Caco-2 (cell line): ENCODE measurements around the gene MYL3. TPM values are rescaled to one million over a fixed set of nuclear protein-coding genes. Genes with fewer than 3 reads are reported as not detected.
A peak's percentile ranks its signal among the peaks of the same experiment; 100 is the strongest.

Source experiments
- BruUV-seq: library from RNA; stranded (reverse); fragments of 400-500 nt; replicated peaks from 2 replicates; lab custom pipeline; 2021; lab: Mats Ljungman, UMichigan
- CTCF ChIA-PET: fragments of 300-600 bp; sonication (Branson Sonifier 250); formaldehyde crosslinking; loops from one replicate; lab custom pipeline; 2022; ENCODE audit warnings: antibody characterized with exemption; lab: Charles Lee
- POLR2A ChIA-PET: fragments of 300-600 bp; sonication (Branson Sonifier 250); formaldehyde crosslinking; loops from one replicate; lab custom pipeline; 2022; ENCODE audit warnings: antibody characterized with exemption; lab: Charles Lee
- DNase-seq, 2 experiments: peaks; one replicate each; pipeline versions ENCODE4 v3.0.0 to v3.0.0-alpha.2; 2020 to 2022
- H3K27me3 ChIP-seq: replicated peaks from 2 replicates; pipeline ENCODE4 v1.6.0; 2011; ENCODE audit warnings: low read length; ENCODE audit not compliant: control insufficient read depth, insufficient read depth
- H3K36me3 ChIP-seq: 2 replicates; pipeline ENCODE4 v1.5.1; 2011; ENCODE audit warnings: low read length; ENCODE audit not compliant: control insufficient read depth, insufficient read depth
- H3K4me1 ChIP-seq: fragments of 250-450 bp; sonication (Bioruptor Pico); 2 replicates; pipeline ENCODE4 v1.5.1; 2020; ENCODE audit warnings: mild to moderate bottlenecking
- H3K4me3 ChIP-seq: 2 replicates; pipeline ENCODE4 v1.5.1; 2011; ENCODE audit warnings: low read depth, mild to moderate bottlenecking, control low read depth, low read length
- H3K9me3 ChIP-seq: fragments of 250-450 bp; sonication (Bioruptor Pico); 2 replicates; pipeline ENCODE4 v1.5.1; 2020; ENCODE audit warnings: mild to moderate bottlenecking, moderate library complexity
- H3K27ac Mint-ChIP-seq: one replicate; pipeline ENCODE4 v1.8.0; 2022; ENCODE audit warnings: mixed read lengths; ENCODE audit not compliant: unreplicated experiment
- H3K27me3 Mint-ChIP-seq: one replicate; pipeline ENCODE4 v1.8.0; 2022; ENCODE audit warnings: mixed read lengths; ENCODE audit not compliant: insufficient read depth, unreplicated experiment
- H3K36me3 Mint-ChIP-seq: one replicate; pipeline ENCODE4 v1.8.0; 2022; ENCODE audit warnings: mild to moderate bottlenecking, mixed read lengths; ENCODE audit not compliant: insufficient read depth, unreplicated experiment
- H3K4me1 Mint-ChIP-seq: one replicate; pipeline ENCODE4 v1.8.0; 2022; ENCODE audit warnings: low read depth, mixed read lengths; ENCODE audit not compliant: unreplicated experiment
- H3K4me3 Mint-ChIP-seq: one replicate; pipeline ENCODE4 v1.8.0; 2022; ENCODE audit warnings: mild to moderate bottlenecking, moderate library complexity, mixed read lengths; ENCODE audit not compliant: unreplicated experiment
- H3K9me3 Mint-ChIP-seq: one replicate; pipeline ENCODE4 v1.8.0; 2022; ENCODE audit warnings: mixed read lengths; ENCODE audit not compliant: unreplicated experiment
- CTCF ChIP-seq, 2 experiments: fragments of 200-600 bp in 1 of 2; IDR thresholded peaks; 1 replicate in 1 of 2; 2 replicates in 1 of 2; pipeline versions ENCODE4 v1.5.1 to v1.8.0; 2011 to 2022; ENCODE audit warnings: antibody characterized with exemption in 1 of 2, control low read depth in 1 of 2, inconsistent platforms in 1 of 2, low read depth in 1 of 2, low read length in 1 of 2, mild to moderate bottlenecking in 1 of 2, moderate library complexity in 1 of 2; ENCODE audit not compliant: insufficient read depth in 1 of 2, severe bottlenecking in 1 of 2, unreplicated experiment in 1 of 2
- intact Hi-C: fragments of 100-400 bp; cut with micrococcal nuclease; formaldehyde crosslinking; loops from one replicate; pipeline ENCODE4 v1.10.0; 2022; ENCODE audit not compliant: unreplicated experiment
- total RNA-seq: library from RNA; stranded (reverse); gene quantifications from 2 replicates; pipeline ENCODE4 v1.2.3, GENCODE V29; 2022

MYL3 gene
- total RNA-seq, 1 experiment from 2014 or later: 13.8 TPM

GRCh38 chr3:46846624-46847542 lies 16.4 kb downstream of the MYL3 start:
- H3K36me3 ChIP-seq: no peaks in the 10 kb centered on the region
- no peak for DNase-seq
- Mint-ChIP-seq H3K9me3 (peaks cover under 1% of the 10 kb centered on the region), H3K27ac (no peak overlapping the region), H3K36me3 (peaks cover 5% of the 10 kb centered on the region), H3K27me3 (peaks cover 3% of the 10 kb centered on the region), H3K4me3 (no peak overlapping the region), H3K4me1 (peaks cover 16% of the 10 kb centered on the region)
- H3K27me3 ChIP-seq: no peaks in the 10 kb centered on the region
- no peak overlapping the region for H3K4me3 ChIP-seq
- BruUV-seq: no TSS peak
- POLR2A ChIA-PET: interaction anchor here (0.5 kb wide), 1 partner anchor 154 kb away, joined by 3 read pairs; no protein-coding TSS in a partner anchor
- H3K9me3 ChIP-seq: peaks cover 5% of the 10 kb centered on the region; the same call in 1 of the 2 replicates
- H3K4me1 ChIP-seq: peaks cover 21% of the 10 kb centered on the region
- CTCF ChIA-PET: interaction anchor here (0.6 to 0.7 kb wide), 2 partner anchors 51 to 350 kb away, joined by 3 to 5 read pairs; no protein-coding TSS in a partner anchor
- TF ChIP-seq CTCF (IDR thresholded peaks at IDR 0.05; ENCODE audit: insufficient read depth in 1 of 2, low read depth in 1 of 2, low read length in 1 of 2, severe bottlenecking in 1 of 2, unreplicated experiment in 1 of 2): no peak
- intact Hi-C loops: no loop called here

- Mint-ChIP-seq H3K9me3 (peaks cover 9% of the 10 kb centered on the region), H3K27ac (no peak overlapping the region), H3K4me3 (peak overlapping the region; percentile 55), H3K4me1 (peaks cover 16% of the 10 kb centered on the region), H3K36me3 (peaks cover 5% of the 10 kb centered on the region), H3K27me3 (peaks cover 3% of the 10 kb centered on the region)
- peak overlapping the region; percentile 21 for H3K4me3 ChIP-seq
- no peaks in the 10 kb centered on the region for H3K27me3 ChIP-seq
- peak in 1 of 2 experiments; percentile 54 for DNase-seq
- CTCF ChIA-PET: interaction anchor here (0.6 to 0.7 kb wide), 2 partner anchors 52 to 350 kb away, joined by 3 to 5 read pairs; no protein-coding TSS in a partner anchor
- intact Hi-C loops: no loop called here
- no peak for TF ChIP-seq CTCF (IDR thresholded peaks at IDR 0.05; ENCODE audit: insufficient read depth in 1 of 2, low read depth in 1 of 2, low read length in 1 of 2, severe bottlenecking in 1 of 2, unreplicated experiment in 1 of 2)
- POLR2A ChIA-PET: no interaction called here
- H3K9me3 ChIP-seq: peaks cover 13% of the 10 kb centered on the region
- no peaks in the 10 kb centered on the region for H3K36me3 ChIP-seq
- no TSS peak for BruUV-seq
- peaks cover 21% of the 10 kb centered on the region for H3K4me1 ChIP-seq
These were observed 17.2 kb downstream of the MYL3 start for GRCh38 chr3:46845860-46846623.

- H3K4me3 Mint-ChIP-seq: peak overlapping the region; percentile 55
- POLR2A ChIA-PET: interaction anchor here (0.6 kb wide), 1 partner anchor 125 kb away, joined by 3 read pairs; no protein-coding TSS in a partner anchor
- CTCF ChIA-PET: no interaction called here
- intact Hi-C loops: no loop called here
- H3K9me3 Mint-ChIP-seq: peaks cover 15% of the 10 kb centered on the region
- H3K27me3 ChIP-seq: no peaks in the 10 kb centered on the region
- H3K36me3 Mint-ChIP-seq: peaks cover 5% of the 10 kb centered on the region
- H3K4me1 Mint-ChIP-seq: peaks cover 16% of the 10 kb centered on the region
- no peak overlapping the region for H3K4me3 ChIP-seq
- TF ChIP-seq CTCF (IDR thresholded peaks at IDR 0.05; ENCODE audit: insufficient read depth in 1 of 2, low read depth in 1 of 2, low read length in 1 of 2, severe bottlenecking in 1 of 2, unreplicated experiment in 1 of 2): no peak
- DNase-seq: no peak
- peaks cover 21% of the 10 kb centered on the region for H3K4me1 ChIP-seq
- H3K9me3 ChIP-seq: peaks cover 18% of the 10 kb centered on the region
- no peaks in the 10 kb centered on the region for H3K36me3 ChIP-seq
- H3K27ac Mint-ChIP-seq: no peak overlapping the region
- BruUV-seq: no TSS peak
- peaks cover 3% of the 10 kb centered on the region for H3K27me3 Mint-ChIP-seq
These were observed 17.8 kb downstream of the MYL3 start for GRCh38 chr3:46845397-46845859.
